GM21390 (cell line): ENCODE results near the gene PELI1.
"Not testable (repeated sequence)": the region's sequence is repeated elsewhere in the genome, so short reads cannot be mapped to it uniquely, and the experiment has no call there.

Source experiments
- ATAC-seq: cut with Tn5 transposase; IDR thresholded peaks from one replicate; pipeline ENCODE4 v1.9.1; 2021; ENCODE audit not compliant: unreplicated experiment

The PELI1 gene

GRCh38 chr2:64092502-64092901, 51.7 kb downstream of the PELI1 start:
- peak; percentile 91 for ATAC-seq

DNA sequence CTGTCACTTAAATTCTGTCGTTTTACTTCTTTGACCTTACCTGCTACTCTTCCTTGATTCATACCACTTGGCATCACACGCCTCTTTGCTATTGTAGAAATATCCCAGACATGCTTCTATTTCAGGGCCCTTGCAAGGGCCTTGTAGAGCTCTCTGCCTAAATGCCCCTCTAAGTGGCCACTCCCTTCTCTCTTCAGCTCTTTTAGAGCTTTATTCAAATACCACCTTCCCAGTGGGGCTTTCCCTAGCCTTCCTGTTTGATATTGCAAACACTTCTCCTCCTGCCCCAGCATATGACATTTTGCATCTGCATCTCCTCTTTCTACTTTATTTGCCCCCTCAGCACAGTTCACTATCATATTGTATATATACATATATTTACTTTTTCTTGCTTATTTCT, 54.0 kb downstream of the PELI1 start:
- ATAC-seq: no peak

GRCh38 chr2:64086347-64087082, 57.7 kb downstream of the PELI1 start:
- peak; percentile 69 for ATAC-seq

- no peak for ATAC-seq
Observed at GRCh38 chr2:64085936-64086335, 58.3 kb downstream of the PELI1 start.

- ATAC-seq: no peak
Observed at GRCh38 chr2:64081046-64081445, 63.2 kb downstream of the PELI1 start.

DNA sequence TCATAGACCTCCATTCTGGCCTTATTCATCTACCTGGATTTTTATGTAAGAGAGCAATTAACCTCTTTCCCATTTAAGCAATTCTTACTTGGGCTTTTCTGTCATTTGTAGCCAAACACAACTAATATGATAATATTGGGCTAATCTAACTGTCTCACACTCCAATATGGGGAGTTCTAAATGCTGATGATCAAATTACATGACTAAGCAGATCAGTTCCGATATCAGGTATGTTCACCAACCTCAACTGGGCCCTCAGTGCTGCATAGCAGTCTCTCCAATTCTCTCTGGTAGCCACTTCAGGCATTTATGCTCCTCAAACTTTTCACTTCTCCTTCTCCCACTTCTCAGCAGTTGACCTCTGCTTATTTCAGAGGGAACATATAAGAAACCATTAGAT, 64.0 kb downstream of the PELI1 start:
- ATAC-seq: no peak

GRCh38 chr2:64079688-64080087, 64.5 kb downstream of the PELI1 start:
- ATAC-seq: not testable (repeated sequence)

GRCh38 chr2:64076828-64077227, 67.4 kb downstream of the PELI1 start:
- not testable (repeated sequence) for ATAC-seq

DNA sequence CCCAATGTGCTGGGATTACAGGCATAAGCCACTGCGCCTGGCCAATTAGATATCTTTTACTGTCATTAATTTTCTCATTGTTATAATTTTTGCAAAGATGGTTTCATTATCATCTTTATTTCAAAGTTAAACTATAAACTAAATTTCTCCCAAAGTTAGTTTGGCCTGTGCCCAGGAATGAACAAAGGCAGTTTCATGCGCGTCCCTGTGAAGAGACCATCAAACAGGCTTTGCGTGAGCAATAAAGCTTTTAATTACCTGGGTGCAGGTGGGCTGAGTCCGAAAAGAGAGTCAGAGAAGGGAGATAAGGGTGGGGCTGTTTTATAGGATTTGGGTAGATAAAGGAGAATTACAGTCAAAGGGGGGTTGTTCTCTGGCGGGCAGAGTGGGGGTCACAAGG, 69.6 kb downstream of the PELI1 start:
- ATAC-seq: not testable (repeated sequence)

GRCh38 chr2:64067326-64067725, 76.9 kb downstream of the PELI1 start:
- ATAC-seq: no peak

- ATAC-seq: no peak
Observed at GRCh38 chr2:64065516-64065915, 78.7 kb downstream of the PELI1 start.

GRCh38 chr2:64063924-64064331, 80.3 kb downstream of the PELI1 start:
- ATAC-seq: no peak

DNA sequence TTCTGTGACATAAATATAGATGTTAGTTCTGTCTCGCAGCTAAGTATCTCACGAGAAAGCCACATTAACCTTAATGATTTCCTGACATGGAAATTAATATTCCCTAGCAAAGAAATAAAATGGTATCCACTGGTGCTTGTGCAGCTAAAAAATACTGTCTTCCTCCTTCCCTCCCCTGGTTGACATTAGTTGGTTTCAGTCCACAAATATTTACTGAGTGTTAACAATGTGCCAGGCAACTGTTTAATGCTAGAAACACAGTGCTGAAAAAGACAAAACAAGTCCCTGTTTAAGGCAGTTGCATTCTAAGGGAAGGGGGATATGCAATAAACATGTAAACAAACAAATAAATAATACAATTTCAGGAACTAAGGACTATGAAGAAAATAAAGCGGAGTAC, 80.8 kb downstream of the PELI1 start:
- no peak for ATAC-seq

- no peak for ATAC-seq
Observed at GRCh38 chr2:64062840-64063239, 81.4 kb downstream of the PELI1 start.

DNA sequence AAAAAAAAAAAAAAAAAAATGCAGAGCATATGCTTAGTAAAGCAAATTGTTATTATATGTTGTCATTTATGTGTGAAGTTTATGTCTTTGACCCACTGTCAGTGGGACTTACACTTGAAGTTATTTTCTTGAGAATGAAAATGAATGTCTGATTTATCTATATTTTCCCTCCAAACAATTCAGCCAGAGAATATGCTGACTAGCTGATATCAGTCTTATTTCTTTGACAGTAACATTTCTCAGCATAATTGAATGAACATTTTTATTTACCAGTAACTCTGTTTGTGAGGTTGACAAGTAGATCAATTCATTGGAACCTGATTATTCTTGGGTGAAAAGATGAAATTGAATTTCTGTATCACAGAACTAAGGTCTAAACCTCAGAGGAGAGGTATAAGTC, 85.0 kb downstream of the PELI1 start:
- ATAC-seq: no peak

GRCh38 chr2:64056021-64056420, 88.2 kb downstream of the PELI1 start:
- no peak for ATAC-seq

DNA sequence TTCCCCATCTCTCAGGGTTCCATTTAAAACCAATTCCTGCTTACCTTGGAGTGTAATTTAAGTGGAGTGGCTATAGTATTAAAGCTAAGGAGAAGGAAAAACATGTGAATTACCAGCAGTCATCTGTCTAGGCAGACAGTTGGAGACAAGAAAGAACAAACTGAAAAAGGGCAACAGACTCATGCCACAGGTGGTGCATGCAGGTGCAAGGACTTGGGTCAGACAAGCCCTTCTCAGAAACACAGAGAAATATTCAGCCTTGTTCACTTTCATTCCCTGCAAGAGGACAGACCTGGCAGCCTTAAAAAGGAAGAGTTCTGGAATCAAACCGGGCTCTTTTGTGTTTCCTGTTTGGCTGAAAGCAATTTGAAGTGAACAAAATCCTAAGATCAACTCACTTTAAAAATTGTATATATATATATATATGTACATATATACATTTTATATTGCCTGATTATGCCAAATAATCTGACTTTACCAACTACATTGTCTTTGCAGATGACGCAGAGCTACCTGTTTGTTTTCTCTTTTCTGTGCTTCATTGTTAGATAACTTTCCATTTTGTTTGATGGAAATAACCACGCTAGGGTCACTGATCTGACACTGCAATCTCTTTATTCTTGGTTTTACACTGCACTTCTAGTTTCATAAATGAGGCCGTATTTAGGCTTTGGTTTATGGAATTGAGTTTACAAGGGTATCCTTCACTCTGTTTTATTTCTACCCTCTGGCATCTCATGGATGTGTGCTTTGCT, 89.9 kb downstream of the PELI1 start:
- ATAC-seq: no peak

- no peak for ATAC-seq
Observed at GRCh38 chr2:64052463-64053241, 91.6 kb downstream of the PELI1 start.

GRCh38 chr2:64049633-64050220, 94.5 kb downstream of the PELI1 start:
- peak; percentile 81 for ATAC-seq

GRCh38 chr2:64045938-64046337, 98.3 kb downstream of the PELI1 start:
- ATAC-seq: no peak
